H9 (cell line): ENCODE data around the gene SIN3B. TPM values are rescaled to one million over a fixed set of nuclear protein-coding genes. Genes with fewer than 3 reads are reported as not detected.

Experiments
- DNase-seq: peaks from one replicate; pipeline ENCODE4 v3.0.0-alpha.2; 2017
- H2AFZ ChIP-seq: one replicate; pipeline ENCODE4 v1.6.1; 2013; ENCODE audit warnings: mild to moderate bottlenecking, low read length, control low read depth, moderate library complexity
- H2AK5ac ChIP-seq: 2 replicates; pipeline ENCODE4 v1.6.1; 2013; ENCODE audit warnings: low read length, control low read depth, mixed read lengths; ENCODE audit not compliant: insufficient read length
- H2BK120ac ChIP-seq: one replicate; pipeline ENCODE4 v1.6.1; 2013; ENCODE audit warnings: low read depth, mild to moderate bottlenecking, low read length, control low read depth, inconsistent platforms; ENCODE audit not compliant: poor library complexity, severe bottlenecking
- H2BK12ac ChIP-seq: 2 replicates; pipeline ENCODE4 v1.6.1; 2013; ENCODE audit warnings: low read length, control low read depth, mixed read lengths, low read depth; ENCODE audit not compliant: insufficient read length
- H2BK15ac ChIP-seq: 2 replicates; pipeline ENCODE4 v1.6.1; 2013; ENCODE audit warnings: low read depth, low read length, control low read depth
- H2BK20ac ChIP-seq: one replicate; pipeline ENCODE4 v1.6.1; 2013; ENCODE audit warnings: low read depth, mild to moderate bottlenecking, low read length, control low read depth, inconsistent platforms; ENCODE audit not compliant: poor library complexity, severe bottlenecking
- H2BK5ac ChIP-seq: 2 replicates; pipeline ENCODE4 v1.6.1; 2013; ENCODE audit warnings: low read length, control low read depth, mixed read lengths; ENCODE audit not compliant: insufficient read length
- H3K14ac ChIP-seq: 2 replicates; pipeline ENCODE4 v1.6.1; 2013; ENCODE audit warnings: low read length, control low read depth; ENCODE audit not compliant: insufficient read depth
- H3K18ac ChIP-seq: 2 replicates; pipeline ENCODE4 v1.6.1; 2013; ENCODE audit warnings: low read depth, mild to moderate bottlenecking, mixed read lengths, low read length, control low read depth; ENCODE audit not compliant: insufficient read length
- H3K23ac ChIP-seq: 2 replicates; pipeline ENCODE4 v1.6.1; 2013; ENCODE audit warnings: low read length, control low read depth, mixed read lengths, low read depth; ENCODE audit not compliant: insufficient read length
- H3K23me2 ChIP-seq: 2 replicates; pipeline ENCODE4 v1.6.1; 2013; ENCODE audit warnings: low read depth, mild to moderate bottlenecking, mixed read lengths, low read length, control low read depth; ENCODE audit not compliant: insufficient read length, poor library complexity, severe bottlenecking
- H3K27ac ChIP-seq: 2 replicates; pipeline ENCODE4 v1.5.1; 2013; ENCODE audit warnings: low read length, control low read depth, mixed read lengths, low read depth; ENCODE audit not compliant: insufficient read length
- H3K27me3 ChIP-seq: 2 replicates; pipeline ENCODE4 v1.6.1; 2013; ENCODE audit warnings: low read length, control low read depth, inconsistent platforms; ENCODE audit not compliant: insufficient read depth
- H3K4ac ChIP-seq: 2 replicates; pipeline ENCODE4 v1.6.1; 2013; ENCODE audit warnings: low read depth, mild to moderate bottlenecking, control low read depth, inconsistent platforms, low read length, moderate library complexity
- H3K4me1 ChIP-seq: 2 replicates; pipeline ENCODE4 v1.6.1; 2013; ENCODE audit warnings: low read length, control low read depth, inconsistent platforms; ENCODE audit not compliant: insufficient read depth
- H3K4me2 ChIP-seq: 2 replicates; pipeline ENCODE4 v1.6.1; 2013; ENCODE audit warnings: low read length, control low read depth, mixed read lengths; ENCODE audit not compliant: insufficient read length, insufficient read depth
- H3K56ac ChIP-seq: 2 replicates; pipeline ENCODE4 v1.6.1; 2013; ENCODE audit warnings: low read depth, mild to moderate bottlenecking, mixed read lengths, low read length, control low read depth; ENCODE audit not compliant: insufficient read length
- H3K79me1 ChIP-seq: 2 replicates; pipeline ENCODE4 v1.6.1; 2013; ENCODE audit warnings: low read depth, mild to moderate bottlenecking, moderate library complexity, low read length, control low read depth, inconsistent platforms; ENCODE audit not compliant: insufficient read depth, poor library complexity, severe bottlenecking
- H3K79me2 ChIP-seq: 2 replicates; pipeline ENCODE4 v1.6.1; 2013; ENCODE audit warnings: low read length, control low read depth, inconsistent platforms; ENCODE audit not compliant: insufficient read depth
- H3K9ac ChIP-seq: 2 replicates; pipeline ENCODE4 v1.6.1; 2013; ENCODE audit warnings: low read length, control low read depth, mixed read lengths; ENCODE audit not compliant: insufficient read length; ENCODE audit errors: extremely low read depth
- H3K9me3 ChIP-seq: one replicate; pipeline ENCODE4 v1.6.1; 2013; ENCODE audit warnings: low read depth, low read length, inconsistent platforms; ENCODE audit not compliant: control insufficient read depth
- H3T11ph ChIP-seq: one replicate; pipeline ENCODE4 v1.6.1; 2013; ENCODE audit warnings: mild to moderate bottlenecking, low read length, control low read depth, inconsistent platforms
- H4K20me1 ChIP-seq: one replicate; pipeline ENCODE4 v1.6.1; 2013; ENCODE audit not compliant: control insufficient read depth, insufficient read length, insufficient read depth
- H4K5ac ChIP-seq: 2 replicates; pipeline ENCODE4 v1.6.1; 2013; ENCODE audit warnings: low read depth, mild to moderate bottlenecking, mixed read lengths, low read length, control low read depth; ENCODE audit not compliant: insufficient read length
- H4K8ac ChIP-seq: replicated peaks from 2 replicates; pipeline ENCODE4 v1.6.1; 2013; ENCODE audit warnings: low read length, control low read depth, mixed read lengths, low read depth; ENCODE audit not compliant: insufficient read length
- H4K91ac ChIP-seq: 2 replicates; pipeline ENCODE4 v1.6.1; 2013; ENCODE audit warnings: low read depth, mild to moderate bottlenecking, moderate library complexity, mixed read lengths, low read length, control low read depth; ENCODE audit not compliant: insufficient read length
- H3K27ac Mint-ChIP-seq, 3 experiments: 2 replicates in 2 of 3; 3 replicates in 1 of 3; pipeline ENCODE4 v1.8.0; 2020 to 2021; ENCODE audit warnings: mixed read lengths in 3 of 3, mild to moderate bottlenecking in 1 of 3, moderate library complexity in 1 of 3
- H3K27me3 Mint-ChIP-seq: 2 replicates; pipeline ENCODE4 v1.8.0; 2021; ENCODE audit warnings: low read depth, mild to moderate bottlenecking, moderate library complexity, mixed read lengths
- H3K36me3 Mint-ChIP-seq, 3 experiments: 2 replicates in 2 of 3; 3 replicates in 1 of 3; pipeline ENCODE4 v1.8.0; 2020 to 2021; ENCODE audit warnings: low read depth in 3 of 3, mixed read lengths in 3 of 3; ENCODE audit not compliant: insufficient read depth in 1 of 3
- H3K4me1 Mint-ChIP-seq, 2 experiments: 2 replicates each; pipeline ENCODE4 v1.8.0; 2020; ENCODE audit warnings: mixed read lengths in 2 of 2
- H3K4me3 Mint-ChIP-seq, 2 experiments: 2 replicates in 1 of 2; 3 replicates in 1 of 2; pipeline ENCODE4 v1.8.0; 2020 to 2021; ENCODE audit warnings: mild to moderate bottlenecking in 2 of 2, mixed read lengths in 2 of 2, moderate library complexity in 1 of 2
- H3K9me3 Mint-ChIP-seq, 2 experiments: 2 replicates in 1 of 2; 3 replicates in 1 of 2; pipeline ENCODE4 v1.8.0; 2020; ENCODE audit warnings: mild to moderate bottlenecking in 2 of 2, mixed read lengths in 2 of 2, moderate library complexity in 1 of 2
- WGBS: extraction: QIAGEN DNeasy Blood & Tissue Kit; methylation state at CpG from one replicate; pipeline ENCODE4 v1.1.7; 2013; ENCODE audit warnings: missing lambda C conversion rate, low lambda C conversion rate, mixed read lengths; ENCODE audit not compliant: insufficient read length; ENCODE audit errors: extremely low coverage; 5-methylcytosine and 5-hydroxymethylcytosine counted together
- total RNA-seq: library from RNA; stranded (reverse); gene quantifications from 2 replicates; pipeline ENCODE4 v1.2.1, GENCODE V29; 2021
- TF ChIP-seq, protein P1 (sequence below): fragments of 200-600 bp; sonication (generic); conservative IDR thresholded peaks from 3 replicates; pipeline ENCODE4 v1.8.0; 2021; ENCODE audit warnings: antibody characterized with exemption, mild to moderate bottlenecking

The SIN3B gene
- total RNA-seq, 1 experiment from 2014 or later = 72.7 TPM

DNA sequence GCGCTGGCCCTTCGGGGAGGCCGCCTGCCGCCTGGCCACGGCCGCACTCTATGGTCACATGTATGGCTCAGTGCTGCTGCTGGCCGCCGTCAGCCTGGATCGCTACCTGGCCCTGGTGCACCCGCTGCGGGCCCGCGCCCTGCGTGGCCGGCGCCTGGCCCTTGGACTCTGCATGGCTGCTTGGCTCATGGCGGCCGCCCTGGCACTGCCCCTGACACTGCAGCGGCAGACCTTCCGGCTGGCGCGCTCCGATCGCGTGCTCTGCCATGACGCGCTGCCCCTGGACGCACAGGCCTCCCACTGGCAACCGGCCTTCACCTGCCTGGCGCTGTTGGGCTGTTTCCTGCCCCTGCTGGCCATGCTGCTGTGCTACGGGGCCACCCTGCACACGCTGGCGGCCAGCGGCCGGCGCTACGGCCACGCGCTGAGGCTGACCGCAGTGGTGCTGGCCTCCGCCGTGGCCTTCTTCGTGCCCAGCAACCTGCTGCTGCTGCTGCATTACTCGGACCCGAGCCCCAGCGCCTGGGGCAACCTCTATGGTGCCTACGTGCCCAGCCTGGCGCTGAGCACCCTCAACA is 60.8 kb downstream of the SIN3B start:
- TF ChIP-seq, protein P1, sequence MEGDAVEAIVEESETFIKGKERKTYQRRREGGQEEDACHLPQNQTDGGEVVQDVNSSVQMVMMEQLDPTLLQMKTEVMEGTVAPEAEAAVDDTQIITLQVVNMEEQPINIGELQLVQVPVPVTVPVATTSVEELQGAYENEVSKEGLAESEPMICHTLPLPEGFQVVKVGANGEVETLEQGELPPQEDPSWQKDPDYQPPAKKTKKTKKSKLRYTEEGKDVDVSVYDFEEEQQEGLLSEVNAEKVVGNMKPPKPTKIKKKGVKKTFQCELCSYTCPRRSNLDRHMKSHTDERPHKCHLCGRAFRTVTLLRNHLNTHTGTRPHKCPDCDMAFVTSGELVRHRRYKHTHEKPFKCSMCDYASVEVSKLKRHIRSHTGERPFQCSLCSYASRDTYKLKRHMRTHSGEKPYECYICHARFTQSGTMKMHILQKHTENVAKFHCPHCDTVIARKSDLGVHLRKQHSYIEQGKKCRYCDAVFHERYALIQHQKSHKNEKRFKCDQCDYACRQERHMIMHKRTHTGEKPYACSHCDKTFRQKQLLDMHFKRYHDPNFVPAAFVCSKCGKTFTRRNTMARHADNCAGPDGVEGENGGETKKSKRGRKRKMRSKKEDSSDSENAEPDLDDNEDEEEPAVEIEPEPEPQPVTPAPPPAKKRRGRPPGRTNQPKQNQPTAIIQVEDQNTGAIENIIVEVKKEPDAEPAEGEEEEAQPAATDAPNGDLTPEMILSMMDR = peak; percentile 23; the same call in 2 of the 3 replicates
- no peak overlapping the region for H4K5ac ChIP-seq
- no peak overlapping the region for H2BK5ac ChIP-seq
- no peak overlapping the region for H2AFZ ChIP-seq
- no CpG with 5 or more reads among the region's 48 CpGs for WGBS
- H3K79me1 ChIP-seq = no peaks in the 10 kb centered on the region
- no peaks in the 10 kb centered on the region for H3K36me3 Mint-ChIP-seq
- no peaks in the 10 kb centered on the region for H3K9me3 ChIP-seq
- no peak overlapping the region for H3K56ac ChIP-seq
- H3K4me1 Mint-ChIP-seq = no peaks in the 10 kb centered on the region; a peak in 1 of 4 replicates
- no peak overlapping the region for H3K9ac ChIP-seq
- H4K20me1 ChIP-seq = no peaks in the 10 kb centered on the region
- no peaks in the 10 kb centered on the region for H3K27me3 ChIP-seq
- H2BK15ac ChIP-seq = no peak overlapping the region
- no peak overlapping the region for H4K91ac ChIP-seq
- peaks cover 6% of the 10 kb centered on the region for H3K27me3 Mint-ChIP-seq
- no peaks in the 10 kb centered on the region for H3K4me1 ChIP-seq
- no peaks in the 10 kb centered on the region for H3K79me2 ChIP-seq
- H2BK120ac ChIP-seq = no peak overlapping the region
- no peak overlapping the region for H3K18ac ChIP-seq
- no peak overlapping the region for H2BK20ac ChIP-seq
- no peaks in the 10 kb centered on the region for H3K9me3 Mint-ChIP-seq
- H3K4me3 Mint-ChIP-seq = no peak overlapping the region
- no peak overlapping the region for H3K27ac ChIP-seq
- no peak for DNase-seq
- no peak overlapping the region for H3K4ac ChIP-seq
- H2BK12ac ChIP-seq = no peak overlapping the region
- no peak overlapping the region for H3K4me2 ChIP-seq
- no peaks in the 10 kb centered on the region for H3K23me2 ChIP-seq
- H3T11ph ChIP-seq = no peak overlapping the region
- H2AK5ac ChIP-seq = no peak overlapping the region
- H4K8ac ChIP-seq = no peak overlapping the region
- H3K27ac Mint-ChIP-seq = no peak overlapping the region
- no peak overlapping the region; the same call in 1 of the 2 replicates for H3K14ac ChIP-seq
- H3K23ac ChIP-seq = no peak overlapping the region
